Measurements from ENCODE around the gene U2AF2. TPM values are rescaled to one million over a fixed set of nuclear protein-coding genes. Genes with fewer than 3 reads are reported as not detected.

U2AF2 gene
- total RNA-seq, 1 donor from 2014 or later, result 165 TPM

DNA sequence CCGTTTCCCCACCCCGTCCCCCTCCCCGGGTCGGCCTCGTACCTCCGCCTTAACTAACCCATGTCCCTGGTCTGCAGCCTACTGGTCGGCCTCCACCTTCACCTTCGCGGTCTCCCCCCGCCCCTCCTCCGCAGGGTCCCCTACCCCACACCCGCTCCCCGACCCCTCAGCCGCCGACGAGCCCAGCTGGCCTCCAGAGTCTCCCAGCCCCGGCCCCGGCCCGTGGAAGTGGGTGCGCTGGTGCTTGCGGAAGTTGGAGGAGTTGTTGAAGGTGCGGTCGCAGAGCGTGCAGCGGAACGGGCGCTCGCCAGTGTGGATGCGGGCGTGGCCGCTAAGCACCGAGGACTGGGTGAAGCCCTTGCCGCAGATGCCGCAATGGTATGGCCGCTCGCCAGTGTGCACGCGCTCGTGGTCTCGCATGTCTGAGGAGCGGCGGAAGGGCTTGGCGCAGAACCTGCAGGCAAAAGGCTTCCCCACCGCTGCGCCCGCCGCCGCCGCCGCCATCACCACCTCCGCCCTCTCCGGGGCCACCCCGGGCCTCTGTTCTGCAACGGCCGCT lies 33.1 kb upstream of the U2AF2 start:
- DNase-seq (ENCODE audit: low read depth, low spot score), result no peak

GRCh38 chr19:55622242-55622969 lies 32.4 kb upstream of the U2AF2 start:
- no peak for DNase-seq (ENCODE audit: low read depth, low spot score)

- no peak for DNase-seq (ENCODE audit: low read depth, low spot score)
Observed at GRCh38 chr19:55623130-55623529, 31.7 kb upstream of the U2AF2 start.

GRCh38 chr19:55623561-55623960 lies 31.3 kb upstream of the U2AF2 start:
- DNase-seq (ENCODE audit: low read depth, low spot score), result no peak

- peak; percentile 64 for DNase-seq (ENCODE audit: low read depth, low spot score)
Observed at GRCh38 chr19:55624109-55625003, 30.5 kb upstream of the U2AF2 start, which contains the start of gene ZNF784. Gene ZNF784, minus strand, starts transcription at chr19:55624566. Its CDS starts 5 bp downstream, at chr19:55624561.

GRCh38 chr19:55625004-55625326 lies 29.9 kb upstream of the U2AF2 start:
- no peak for DNase-seq (ENCODE audit: low read depth, low spot score)

GRCh38 chr19:55626350-55626749 lies 28.5 kb upstream of the U2AF2 start:
- no peak for DNase-seq (ENCODE audit: low read depth, low spot score)

- peak; percentile 88 for DNase-seq (ENCODE audit: low read depth, low spot score)
Observed at GRCh38 chr19:55632463-55632834, 22.4 kb upstream of the U2AF2 start.

DNA sequence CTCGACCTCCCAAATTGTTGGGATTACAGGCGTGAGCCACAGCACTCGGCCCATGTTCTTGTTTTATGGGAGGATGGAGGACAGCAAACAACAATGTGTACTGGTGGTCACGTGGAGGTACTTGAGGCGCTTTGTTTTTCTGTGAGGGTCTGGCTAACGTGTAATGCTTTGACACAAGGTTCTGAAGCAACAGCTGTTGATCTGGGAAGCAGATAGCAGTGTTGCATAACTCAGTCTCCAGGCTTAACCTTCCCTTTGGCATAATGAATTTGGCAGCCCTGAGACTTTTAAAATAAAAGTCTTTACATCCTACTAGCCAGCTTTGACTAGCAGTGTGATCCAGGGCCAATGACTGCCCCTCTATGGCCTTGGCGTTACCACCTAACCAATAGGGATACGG lies 21.0 kb upstream of the U2AF2 start:
- no peak for DNase-seq (ENCODE audit: low read depth, low spot score)

DNA sequence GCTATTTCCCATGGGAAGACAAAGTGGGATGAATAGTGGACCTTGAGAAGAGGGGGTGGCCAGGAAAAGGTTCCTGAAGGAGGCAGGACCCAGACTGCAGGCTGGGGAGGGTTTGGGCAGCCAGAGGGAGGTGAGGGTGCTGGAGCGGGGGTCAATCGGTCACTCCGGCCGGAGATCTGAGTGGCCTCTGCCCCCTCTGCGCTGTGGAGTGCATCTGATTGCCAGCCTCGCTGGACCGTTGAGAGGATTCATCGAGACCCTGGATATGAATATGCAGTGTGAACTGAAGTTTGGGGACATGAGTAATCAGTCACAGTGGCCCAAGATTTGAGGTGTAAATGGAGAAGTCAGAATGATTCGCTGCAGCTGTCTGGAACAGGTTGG lies 19.5 kb upstream of the U2AF2 start:
- DNase-seq (ENCODE audit: low read depth, low spot score), result no peak

- no peak for DNase-seq (ENCODE audit: low read depth, low spot score)
Observed at GRCh38 chr19:55635856-55636440, 18.9 kb upstream of the U2AF2 start.

- no peak for DNase-seq (ENCODE audit: low read depth, low spot score)
Observed at GRCh38 chr19:55636723-55637122, 18.1 kb upstream of the U2AF2 start.

- DNase-seq (ENCODE audit: low read depth, low spot score), result no peak
Observed at GRCh38 chr19:55637534-55637933, 17.3 kb upstream of the U2AF2 start.

GRCh38 chr19:55638864-55639359 lies 15.9 kb upstream of the U2AF2 start:
- no peak for DNase-seq (ENCODE audit: low read depth, low spot score)

GRCh38 chr19:55640043-55640576 lies 14.7 kb upstream of the U2AF2 start:
- DNase-seq (ENCODE audit: low read depth, low spot score), result no peak

GRCh38 chr19:55640577-55641425 lies 14.0 kb upstream of the U2AF2 start, which contains the start of gene ZNF580:
Gene ZNF580, plus strand, starts transcription at chr19:55641002. Its CDS starts 1,507 bp downstream, at chr19:55642509.
- DNase-seq (ENCODE audit: low read depth, low spot score), result no peak

- no peak for DNase-seq (ENCODE audit: low read depth, low spot score)
Observed at GRCh38 chr19:55641426-55642152, 13.2 kb upstream of the U2AF2 start.

DNA sequence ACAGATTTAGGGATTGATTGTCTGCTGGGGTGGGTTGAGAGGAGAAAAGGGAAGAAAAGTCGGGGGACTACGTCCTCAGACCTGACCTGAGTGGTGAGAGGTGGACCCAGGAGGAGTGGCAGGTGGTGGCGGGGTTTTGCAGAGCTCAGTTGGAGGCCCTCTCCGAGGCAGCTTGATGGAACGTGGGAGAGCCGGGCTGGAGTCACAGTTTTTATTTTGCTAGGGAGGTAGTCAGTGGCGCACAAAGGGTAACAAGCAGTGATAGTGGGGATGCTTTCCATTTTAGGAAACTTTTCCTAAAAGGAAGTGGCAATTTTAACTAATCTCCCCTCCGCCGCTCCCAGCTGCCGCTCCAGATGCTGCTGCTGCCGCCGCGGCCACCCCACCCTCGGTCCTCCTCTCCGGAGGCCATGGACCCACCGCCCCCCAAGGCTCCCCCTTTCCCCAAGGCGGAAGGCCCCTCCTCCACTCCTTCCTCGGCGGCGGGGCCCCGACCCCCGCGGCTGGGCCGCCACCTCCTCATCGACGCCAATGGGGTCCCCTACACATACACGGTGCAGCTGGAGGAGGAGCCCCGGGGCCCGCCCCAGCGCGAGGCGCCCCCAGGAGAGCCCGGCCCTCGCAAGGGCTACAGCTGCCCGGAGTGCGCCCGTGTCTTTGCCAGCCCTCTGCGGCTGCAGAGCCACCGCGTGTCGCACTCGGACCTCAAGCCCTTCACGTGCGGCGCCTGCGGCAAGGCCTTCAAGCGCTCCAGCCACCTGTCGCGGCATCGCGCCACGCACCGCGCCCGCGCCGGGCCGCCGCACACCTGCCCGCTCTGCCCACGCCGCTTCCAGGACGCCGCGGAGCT lies 12.5 kb upstream of the U2AF2 start:
- DNase-seq (ENCODE audit: low read depth, low spot score), result no peak
